K562 (cell line): ENCODE data around the gene C3. TPM values are rescaled to one million over a fixed set of nuclear protein-coding genes. Genes with fewer than 3 reads are reported as not detected.

Source experiments
- ARID3B ChIP-seq: fragments of 250-450 bp; sonication (Bioruptor Pico); IDR thresholded peaks from 2 replicates; pipeline ENCODE4 v1.4.0; 2020; ENCODE audit warnings: borderline replicate concordance
- C11orf30 ChIP-seq: fragments of 450-650 bp; IDR thresholded peaks from 2 replicates; pipeline ENCODE4 v1.6.1; 2016; ENCODE audit warnings: low read depth, mild to moderate bottlenecking
- CTBP1 ChIP-seq: fragments of 450-650 bp; IDR thresholded peaks from 2 replicates; pipeline ENCODE4 v1.6.1; 2016; ENCODE audit warnings: borderline replicate concordance
- E2F4 ChIP-seq: sonication (generic); formaldehyde crosslinking; IDR thresholded peaks from 2 replicates; pipeline ENCODE4 v1.8.0; 2022; ENCODE audit warnings: mild to moderate bottlenecking, low read depth, missing genetic modification reagents
- ELF2 ChIP-seq: fragments of 250-450 bp; sonication (Bioruptor Pico); IDR thresholded peaks from 2 replicates; pipeline ENCODE4 v1.5.0; 2021; ENCODE audit warnings: mild to moderate bottlenecking
- FOXP1 ChIP-seq: sonication (generic); formaldehyde crosslinking; IDR thresholded peaks from 2 replicates; pipeline ENCODE4 v1.8.0; 2022; ENCODE audit warnings: mild to moderate bottlenecking, missing genetic modification reagents
- KLF6 ChIP-seq: fragments of 250-450 bp; sonication (Bioruptor Pico); IDR thresholded peaks from 2 replicates; pipeline ENCODE4 v1.4.0; 2020; ENCODE audit warnings: mild to moderate bottlenecking, moderate library complexity, borderline replicate concordance
- NR2F6 ChIP-seq: fragments of 450-650 bp; formaldehyde crosslinking; IDR thresholded peaks from 2 replicates; pipeline ENCODE4 v1.4.0; 2020; ENCODE audit warnings: mild to moderate bottlenecking
- PATZ1 ChIP-seq: fragments of 250-450 bp; sonication (Bioruptor Pico); IDR thresholded peaks from 2 replicates; pipeline ENCODE4 v1.5.0; 2020; ENCODE audit warnings: mild to moderate bottlenecking, borderline replicate concordance
- RBBP5 ChIP-seq: fragments of 200-600 bp; sonication (generic); IDR thresholded peaks from 2 replicates; pipeline ENCODE4 v1.6.1; 2012; ENCODE audit warnings: borderline replicate concordance, mild to moderate bottlenecking, low read length, control low read depth, inconsistent platforms; ENCODE audit not compliant: insufficient read depth, poor library complexity, severe bottlenecking
- RNF219 ChIP-seq: fragments of 250-450 bp; sonication (Bioruptor Pico); IDR thresholded peaks from 2 replicates; pipeline ENCODE4 v1.5.0; 2022; ENCODE audit warnings: mild to moderate bottlenecking
- SMARCA5 ChIP-seq: fragments of 450-650 bp; IDR thresholded peaks from 2 replicates; pipeline ENCODE4 v1.6.1; 2016
- SNAPC5 ChIP-seq: fragments of 250-450 bp; sonication (Bioruptor Pico); IDR thresholded peaks from 2 replicates; pipeline ENCODE4 v1.8.0; 2021; ENCODE audit warnings: moderate library complexity, mild to moderate bottlenecking, inconsistent platforms
- THRAP3 ChIP-seq: fragments of 450-650 bp; IDR thresholded peaks from 2 replicates; pipeline ENCODE4 v1.6.1; 2016; ENCODE audit warnings: mild to moderate bottlenecking, inconsistent platforms, borderline replicate concordance
- ZBTB12 ChIP-seq: fragments of 250-450 bp; sonication (Bioruptor Pico); IDR thresholded peaks from 2 replicates; pipeline ENCODE4 v1.4.0; 2020
- ZNF444 ChIP-seq: fragments of 250-450 bp; sonication (Bioruptor Pico); IDR thresholded peaks from 2 replicates; pipeline ENCODE4 v1.4.0; 2020; ENCODE audit warnings: mild to moderate bottlenecking, moderate library complexity
- ZNF655 ChIP-seq: fragments of 250-450 bp; sonication (Bioruptor Pico); IDR thresholded peaks from 2 replicates; pipeline ENCODE4 v1.5.0; 2021
- polyA plus RNA-seq, 8 experiments: library from polyadenylated mRNA; depleted of rRNA in 4 of 8; stranded (reverse) in 5 of 8; unstranded in 3 of 8; fragments of >200 nt; fragmentation: Nextera tagmentation in 2 of 8; fragmentation: Illumina TruSeq in 1 of 8; extraction: Ambion mirVana in 2 of 8; extraction: Trizol in 1 of 8; gene quantifications; 2 replicates each; pipeline versions ENCODE4 v1.2.1 to v1.2.3, GENCODE V29; 2011 to 2014; ENCODE audit warnings: inconsistent platforms in 1 of 8, missing spikeins in 1 of 8
- total RNA-seq, 7 experiments: library from RNA; depleted of rRNA in 6 of 7; stranded (reverse); fragments of >200 nt in 6 of 7; fragmentation: Illumina TruSeq in 2 of 7; extraction: Trizol in 2 of 7; gene quantifications; 2 replicates each; pipeline versions ENCODE4 v1.2.1 to v1.2.3, GENCODE V29; 2011 to 2021; ENCODE audit warnings: low replicate concordance in 1 of 7

The C3 gene
- total and polyA plus RNA-seq, 9 of the 15 experiments (the other 6 are each of a cell fraction or from before 2014, with no cell fraction given): 0.59 to 10.6 (median 2.2) TPM

- TF ChIP-seq ARID3B (CRISPR knock-in tag): no peak
- TF ChIP-seq RNF219 (CRISPR knock-in tag): no peak
- TF ChIP-seq SMARCA5: peak; percentile 79
- TF ChIP-seq RBBP5: no peak
- no peak for TF ChIP-seq THRAP3
- TF ChIP-seq CTBP1: no peak
- peak; percentile 85; the same call in 1 of the 2 replicates for TF ChIP-seq FOXP1 (CRISPR knock-in tag)
- no peak for TF ChIP-seq E2F4 (CRISPR knock-in tag)
- TF ChIP-seq KLF6 (CRISPR knock-in tag): no peak; the same call in 1 of the 2 replicates
- no peak for TF ChIP-seq ELF2
- TF ChIP-seq SNAPC5 (CRISPR knock-in tag): no peak
- no peak for TF ChIP-seq ZNF655
- TF ChIP-seq ZNF444 (CRISPR knock-in tag): no peak
- TF ChIP-seq ZBTB12 (CRISPR knock-in tag): no peak
- TF ChIP-seq C11orf30: no peak
- TF ChIP-seq NR2F6: 0 out of 2 replicates have a peak, but pooled peaks have one; percentile 30
- TF ChIP-seq PATZ1 (CRISPR knock-in tag): no peak
Measured at GRCh38 chr19:6737873-6738786, 17.7 kb upstream of the C3 start (continued).
